ENCODE data around the gene MFAP2. TPM values are rescaled to one million over a fixed set of nuclear protein-coding genes. Genes with fewer than 3 reads are reported as not detected.

The MFAP2 gene
- total and polyA plus RNA-seq, 2 donors from 2014 or later, result 7.2 to 8.2 TPM

GRCh38 chr1:17013491-17014320 is 33.3 kb upstream of the MFAP2 start:
- no peak overlapping the region for H3K9ac ChIP-seq (ENCODE audit: low read length in 3 of 3)
- H3K4me3 ChIP-seq (ENCODE audit: low read length in 3 of 3), result no peak overlapping the region
- no peaks in the 10 kb centered on the region for H3K27me3 ChIP-seq (ENCODE audit: control insufficient read depth, insufficient read depth, low read length)
- H3K9me3 ChIP-seq (ENCODE audit: control insufficient read depth in 2 of 3, insufficient read depth in 1 of 3, low read length in 3 of 3), result no peaks in the 10 kb centered on the region
- peaks cover 0 to 15% (median 6%) of the 10 kb centered on the region in 3 donors for H3K4me1 ChIP-seq (ENCODE audit: control insufficient read depth in 2 of 3, insufficient read depth in 2 of 3, low read depth in 1 of 3, low read length in 3 of 3)
- TF ChIP-seq CTCF (IDR thresholded peaks at IDR 0.05; ENCODE audit: borderline replicate concordance, extremely low read depth, insufficient read depth), result no peak
- H3K36me3 ChIP-seq (ENCODE audit: control insufficient read depth in 2 of 3, insufficient read depth in 3 of 3, low read length in 3 of 3), result peaks cover 0 to 5% (median 3%) of the 10 kb centered on the region in 3 donors
- intact Hi-C loops (cut with DNase I), result no loop called here
- no peak overlapping the region for H3K27ac ChIP-seq (ENCODE audit: low read depth in 2 of 2, low read length in 2 of 2)
- DNase-seq (peak in 2 of 5 donors; percentile 10 to 18), FAIRE-seq (no peak)

- FAIRE-seq (no peak), DNase-seq (peak in 2 of 5 donors; percentile 13 to 35)
Observed at GRCh38 chr1:17012775-17013490, 32.5 kb upstream of the MFAP2 start.

GRCh38 chr1:17011439-17012307 is 31.3 kb upstream of the MFAP2 start, which contains the start of gene ATP13A2:
TSS of gene ATP13A2 (minus strand) at chr1:17011928. CDS start at chr1:17011738, 190 bp downstream.
- Histone ChIP-seq H3K4me3 (ENCODE audit: low read length in 3 of 3) (peak within 1 kb of the TSS; percentile 60 to 70 (median 67)), H3K4me1 (ENCODE audit: control insufficient read depth in 2 of 3, insufficient read depth in 2 of 3, low read depth in 1 of 3, low read length in 3 of 3) (peaks cover 0 to 15% (median 6%) of the 10 kb centered on the region in 3 donors), H3K36me3 (ENCODE audit: control insufficient read depth in 2 of 3, insufficient read depth in 3 of 3, low read length in 3 of 3) (no peaks in the 10 kb centered on the region), H3K27me3 (ENCODE audit: control insufficient read depth, insufficient read depth, low read length) (no peaks in the 10 kb centered on the region), H3K9me3 (ENCODE audit: control insufficient read depth in 2 of 3, insufficient read depth in 1 of 3, low read length in 3 of 3) (no peaks in the 10 kb centered on the region), H3K27ac (ENCODE audit: low read depth in 2 of 2, low read length in 2 of 2) (peak within 1 kb of the TSS in 1 of 2 donors; percentile 28), H3K9ac (ENCODE audit: low read length in 3 of 3) (peak within 1 kb of the TSS; percentile 48 to 67 (median 49))
- intact Hi-C loops (cut with DNase I), result no loop called here
- no peak for TF ChIP-seq CTCF (IDR thresholded peaks at IDR 0.05; ENCODE audit: borderline replicate concordance, extremely low read depth, insufficient read depth)
- FAIRE-seq, result no peak
- DNase-seq, result peak; percentile 81 to 90 (median 90)

More at GRCh38 chr1:17012775-17013490, 32.5 kb upstream of the MFAP2 start:
- Histone ChIP-seq H3K9me3 (ENCODE audit: control insufficient read depth in 2 of 3, insufficient read depth in 1 of 3, low read length in 3 of 3) (no peaks in the 10 kb centered on the region), H3K9ac (ENCODE audit: low read length in 3 of 3) (no peak overlapping the region), H3K27me3 (ENCODE audit: control insufficient read depth, insufficient read depth, low read length) (no peaks in the 10 kb centered on the region), H3K36me3 (ENCODE audit: control insufficient read depth in 2 of 3, insufficient read depth in 3 of 3, low read length in 3 of 3) (no peaks in the 10 kb centered on the region), H3K27ac (ENCODE audit: low read depth in 2 of 2, low read length in 2 of 2) (no peak overlapping the region), H3K4me1 (ENCODE audit: control insufficient read depth in 2 of 3, insufficient read depth in 2 of 3, low read depth in 1 of 3, low read length in 3 of 3) (peaks cover 0 to 15% (median 6%) of the 10 kb centered on the region in 3 donors), H3K4me3 (ENCODE audit: low read length in 3 of 3) (no peak overlapping the region)
- intact Hi-C loops (cut with DNase I), result no loop called here
- TF ChIP-seq CTCF (IDR thresholded peaks at IDR 0.05; ENCODE audit: borderline replicate concordance, extremely low read depth, insufficient read depth), result no peak

Data from kidney (tissue), 14 donors.